ENCODE data around the gene ATP6V0D1.

GRCh38 chr16:67471758-67472384, 9.1 kb downstream of the ATP6V0D1 start:
- TF ChIP-seq MAZ (IDR thresholded peaks at IDR 0.05; ENCODE audit: borderline replicate concordance, low read depth, low read length) = no peak
- TF ChIP-seq EHF (CRISPR knock-in tag; IDR thresholded peaks at IDR 0.05) = no peak
- TF ChIP-seq CTCF (IDR thresholded peaks at IDR 0.05) = no peak
- TF ChIP-seq, protein P1, sequence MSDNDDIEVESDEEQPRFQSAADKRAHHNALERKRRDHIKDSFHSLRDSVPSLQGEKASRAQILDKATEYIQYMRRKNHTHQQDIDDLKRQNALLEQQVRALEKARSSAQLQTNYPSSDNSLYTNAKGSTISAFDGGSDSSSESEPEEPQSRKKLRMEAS (IDR thresholded peaks at IDR 0.05) = no peak
